ENCODE results near the gene RALGAPA2.

- TF ChIP-seq ETV6 (CRISPR knock-in tag; IDR thresholded peaks at IDR 0.05) (no peak), CTCF (IDR thresholded peaks at IDR 0.05) (no peak)
Measured at GRCh38 chr20:20393207-20394120, 319.0 kb downstream of the RALGAPA2 start.
